HUDEP-2 (cell line): ENCODE measurements around the gene FARP1.

Source experiments
- DNase-seq, 76 experiments: peaks; one replicate each; lab custom pipeline; 2025; ENCODE audit not compliant: unreplicated experiment in 76 of 76; lab: John Stamatoyannopoulos, UW

The FARP1 gene

GRCh38 chr13:98301721-98302120 lies 158.8 kb downstream of the FARP1 start:
- DNase-seq, result no peak

DNA sequence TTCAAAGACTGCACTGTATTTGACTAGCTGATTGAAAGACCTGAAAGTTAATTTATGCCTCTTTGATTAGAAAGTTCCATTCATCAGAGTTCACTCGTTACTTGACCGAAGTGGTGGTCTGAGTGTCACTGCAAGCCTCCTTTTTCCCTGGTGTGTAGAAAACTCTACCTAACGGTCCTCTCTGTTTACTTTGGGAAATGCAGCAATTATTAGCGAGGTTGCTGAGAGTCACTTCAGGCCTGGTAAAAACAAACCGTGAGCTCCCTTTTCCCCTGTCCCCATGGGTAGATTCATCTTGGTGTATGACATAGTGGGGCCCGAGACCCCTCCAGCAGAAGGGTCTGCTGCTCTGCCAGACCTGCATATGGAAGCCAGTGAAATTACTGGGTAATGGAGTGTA lies 161.0 kb downstream of the FARP1 start:
- DNase-seq, result no peak

- no peak for DNase-seq
Observed at GRCh38 chr13:98305670-98306069, 162.8 kb downstream of the FARP1 start.

DNA sequence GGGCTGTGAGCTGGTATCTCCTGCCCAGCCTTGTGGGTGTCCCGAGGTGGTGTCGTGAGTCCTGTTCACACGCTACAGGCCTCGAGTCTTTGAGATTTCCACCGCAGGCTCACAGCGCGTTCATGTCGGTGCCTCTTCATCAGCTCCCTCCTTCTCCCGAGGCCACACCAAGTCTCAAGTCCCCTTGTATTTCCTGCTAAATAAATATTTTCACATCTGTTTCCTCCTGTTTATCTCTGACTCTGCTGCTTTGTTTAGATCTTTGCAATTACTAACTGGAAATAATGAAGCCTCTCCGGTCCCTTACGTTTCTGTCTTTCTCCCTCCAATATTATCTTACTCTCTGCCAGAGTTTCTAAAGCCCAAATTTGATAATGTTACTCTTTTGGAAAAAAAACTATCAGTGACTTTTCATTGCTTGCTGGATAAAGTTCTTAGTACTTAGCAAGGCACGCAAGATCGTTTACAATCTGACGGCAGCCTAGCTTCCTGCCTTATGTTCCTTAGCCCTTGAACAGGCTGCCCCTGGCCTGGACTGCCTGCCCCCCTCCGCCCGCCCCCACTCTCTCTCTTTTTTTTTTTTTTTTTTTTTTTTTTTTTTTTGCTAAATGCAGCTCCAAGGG lies 164.7 kb downstream of the FARP1 start:
- DNase-seq, result no peak

DNA sequence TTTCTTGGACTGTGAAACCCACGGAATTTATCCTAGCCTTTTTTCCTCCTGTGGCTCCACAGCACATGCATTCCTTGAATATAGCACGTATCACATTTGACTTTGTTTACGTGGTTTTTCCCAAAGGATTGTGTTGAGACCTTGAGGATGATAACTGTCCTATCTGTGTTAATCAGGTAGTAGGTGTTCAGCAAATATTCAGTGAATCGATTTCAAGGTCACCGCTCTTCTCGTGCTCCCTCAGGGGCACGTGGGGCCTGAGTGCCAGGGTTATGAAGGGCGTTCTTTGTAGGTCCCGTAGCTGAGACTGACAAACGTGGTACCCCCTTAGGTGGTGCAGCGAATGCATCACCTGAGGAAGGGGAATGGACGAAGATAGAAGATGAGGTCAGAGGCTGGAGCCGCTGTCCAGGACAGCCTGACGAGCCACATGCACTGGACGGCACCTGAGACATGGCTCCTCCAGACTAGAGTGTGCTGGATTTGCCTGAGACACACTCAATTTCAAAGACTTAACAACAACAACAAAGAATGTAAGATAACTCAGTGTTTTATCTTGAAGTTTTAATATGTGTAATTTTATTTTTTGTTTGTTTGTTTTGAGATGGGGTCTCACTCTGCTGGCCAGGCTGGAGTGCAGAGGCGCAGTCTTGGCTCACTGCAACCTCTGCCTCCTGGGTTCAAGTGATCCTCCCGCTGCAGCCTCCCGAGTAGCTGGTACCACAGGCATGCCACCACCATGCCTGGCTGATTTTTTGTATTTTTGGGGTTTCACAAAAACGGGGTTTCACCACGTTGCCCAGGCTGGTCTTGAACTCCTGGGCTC lies 165.4 kb downstream of the FARP1 start:
- DNase-seq, result no peak

- DNase-seq, result no peak
Observed at GRCh38 chr13:98309569-98310335, 166.9 kb downstream of the FARP1 start.

DNA sequence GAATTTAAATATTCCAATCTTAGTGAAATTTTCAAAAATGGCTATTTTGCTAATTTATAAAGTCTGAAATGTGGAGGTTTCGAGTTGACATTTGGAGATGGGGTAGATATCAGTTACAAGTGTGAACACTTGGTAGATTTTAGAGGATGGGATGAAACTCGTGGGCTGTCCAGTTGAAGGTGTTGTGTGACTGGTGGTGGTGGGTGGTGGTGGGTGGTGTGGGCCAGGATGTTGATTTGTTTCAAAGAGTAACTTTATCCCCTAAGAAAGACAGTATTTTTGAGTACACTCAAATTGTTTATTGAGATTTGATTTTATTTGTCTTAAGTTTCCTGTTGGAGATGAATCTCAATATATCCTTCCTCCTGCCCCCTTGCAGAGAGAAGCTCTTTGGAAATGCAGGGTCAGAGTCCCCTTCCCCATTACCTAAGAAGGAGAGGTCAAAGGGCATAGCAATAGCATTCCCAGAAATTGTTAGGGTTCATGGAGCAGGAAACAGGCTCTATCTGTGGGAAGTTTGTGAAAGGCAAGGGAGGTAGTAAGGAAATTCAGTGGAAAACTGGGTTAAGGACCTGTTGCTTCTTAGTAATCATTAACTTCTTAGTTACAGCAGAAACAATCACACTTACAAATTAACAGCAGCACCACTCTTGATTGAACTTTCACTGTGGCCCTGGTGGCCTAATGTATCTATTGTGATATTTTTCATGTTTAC lies 167.7 kb downstream of the FARP1 start:
- DNase-seq, result no peak

GRCh38 chr13:98311200-98311548 lies 168.3 kb downstream of the FARP1 start:
- DNase-seq, result no peak

GRCh38 chr13:98312606-98313005 lies 169.7 kb downstream of the FARP1 start:
- DNase-seq, result no peak

DNA sequence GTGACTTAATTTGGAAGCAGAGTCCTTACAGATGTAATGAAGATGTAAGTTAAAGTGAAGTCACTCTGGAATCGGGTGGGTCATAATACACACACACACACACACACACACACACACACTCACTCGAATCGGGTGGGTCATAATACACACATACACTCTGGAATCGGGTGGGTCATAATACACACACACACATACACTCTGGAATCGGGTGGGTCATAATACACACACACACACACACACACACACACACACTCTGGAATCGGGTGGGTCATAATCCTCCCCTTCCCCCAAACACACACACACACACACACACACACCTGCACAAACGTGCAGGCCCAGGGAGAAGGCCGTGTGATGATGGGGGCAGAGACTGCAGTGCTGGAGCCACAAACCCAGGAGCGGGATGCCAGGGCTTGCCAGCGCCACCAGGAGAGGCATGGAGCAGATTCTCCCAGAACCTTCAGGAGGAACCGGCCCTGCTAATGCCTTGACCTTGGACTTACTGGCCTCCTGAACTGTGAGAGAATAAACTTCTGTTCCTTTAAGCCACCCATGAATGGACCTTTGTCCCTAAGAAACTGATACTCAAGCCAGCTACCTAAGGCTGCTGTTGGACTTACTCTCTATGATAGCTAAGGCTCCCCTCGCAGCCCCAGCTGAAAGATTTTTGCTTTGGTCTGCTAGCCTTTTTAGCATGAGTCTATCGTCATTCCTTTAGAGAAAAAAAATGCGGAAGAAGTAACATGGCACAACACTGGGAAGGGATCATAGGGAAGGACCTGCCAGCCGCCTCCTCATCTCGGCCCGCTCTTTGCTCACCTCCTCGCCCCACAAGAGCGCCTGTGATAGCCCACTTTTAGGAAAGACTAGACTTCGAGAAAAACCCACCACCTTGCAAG lies 170.4 kb downstream of the FARP1 start:
- no peak for DNase-seq

DNA sequence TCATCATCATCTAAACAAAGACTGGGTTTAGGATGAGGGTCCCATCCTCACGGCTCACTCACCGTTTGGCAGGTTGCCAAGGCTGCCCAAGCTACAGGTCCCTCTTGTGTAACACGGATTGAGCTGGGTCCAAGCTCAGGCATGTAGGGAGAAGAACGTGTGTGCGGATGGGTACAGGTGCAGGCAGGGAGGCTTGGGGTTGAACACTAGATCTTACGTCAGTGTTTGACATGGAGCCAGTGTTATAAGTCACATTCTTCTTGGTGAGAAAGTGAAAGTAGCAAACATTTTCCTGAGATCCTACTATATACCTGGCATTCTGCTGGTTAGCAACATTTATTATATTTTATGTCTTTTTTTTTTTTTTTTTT lies 171.0 kb downstream of the FARP1 start:
- no peak for DNase-seq

DNA sequence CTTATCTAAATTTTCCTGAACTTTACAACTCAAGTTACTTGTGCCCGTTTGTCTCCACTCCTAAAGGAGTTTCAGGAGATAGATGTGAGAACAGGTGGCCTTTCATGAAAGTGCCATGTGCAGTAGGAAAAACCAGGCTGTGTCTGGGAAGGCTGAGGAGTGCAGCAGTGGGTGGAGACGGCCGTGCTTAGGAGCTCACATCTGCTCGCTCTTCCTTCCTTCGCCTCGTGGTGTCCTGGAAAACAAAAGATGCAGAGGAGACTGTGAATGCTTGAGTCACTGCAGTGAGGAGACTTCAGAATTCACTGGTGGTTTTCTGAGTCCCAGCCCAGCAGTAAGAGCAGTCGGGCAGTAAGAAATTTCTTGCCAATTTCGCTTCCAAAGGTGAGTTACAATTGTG lies 172.6 kb downstream of the FARP1 start:
- DNase-seq, result no peak

- DNase-seq, result no peak
Observed at GRCh38 chr13:98315902-98316301, 173.0 kb downstream of the FARP1 start.

DNA sequence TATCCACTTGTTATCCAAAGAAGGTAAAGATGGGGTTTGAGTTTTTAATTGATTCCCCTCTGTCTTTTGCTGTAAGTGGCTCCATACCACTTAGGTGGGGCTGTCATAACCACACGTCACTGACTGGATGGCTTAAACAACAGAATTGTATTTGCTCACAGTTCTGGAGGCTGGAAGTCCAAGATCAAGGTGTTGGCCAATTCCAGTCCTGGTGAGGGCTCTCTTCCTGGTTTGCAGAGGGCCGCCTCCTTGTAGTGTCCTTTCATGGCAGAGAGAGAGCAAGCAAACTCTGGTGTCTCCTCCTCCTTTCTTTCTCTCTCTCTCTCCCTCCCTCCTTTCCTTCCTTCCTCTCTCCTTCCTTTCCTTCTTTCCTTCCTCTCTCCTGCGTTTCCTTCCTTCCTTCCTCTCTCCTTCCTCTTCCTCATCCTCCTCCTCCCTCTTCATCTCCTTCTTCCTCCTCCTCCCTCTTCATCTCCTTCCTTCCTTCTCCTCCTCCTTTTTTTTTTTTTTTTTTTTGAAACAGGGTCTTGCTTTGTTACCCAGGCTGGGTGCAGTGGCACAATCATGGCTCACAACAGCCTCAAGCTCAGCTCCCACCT lies 174.8 kb downstream of the FARP1 start:
- no peak for DNase-seq

DNA sequence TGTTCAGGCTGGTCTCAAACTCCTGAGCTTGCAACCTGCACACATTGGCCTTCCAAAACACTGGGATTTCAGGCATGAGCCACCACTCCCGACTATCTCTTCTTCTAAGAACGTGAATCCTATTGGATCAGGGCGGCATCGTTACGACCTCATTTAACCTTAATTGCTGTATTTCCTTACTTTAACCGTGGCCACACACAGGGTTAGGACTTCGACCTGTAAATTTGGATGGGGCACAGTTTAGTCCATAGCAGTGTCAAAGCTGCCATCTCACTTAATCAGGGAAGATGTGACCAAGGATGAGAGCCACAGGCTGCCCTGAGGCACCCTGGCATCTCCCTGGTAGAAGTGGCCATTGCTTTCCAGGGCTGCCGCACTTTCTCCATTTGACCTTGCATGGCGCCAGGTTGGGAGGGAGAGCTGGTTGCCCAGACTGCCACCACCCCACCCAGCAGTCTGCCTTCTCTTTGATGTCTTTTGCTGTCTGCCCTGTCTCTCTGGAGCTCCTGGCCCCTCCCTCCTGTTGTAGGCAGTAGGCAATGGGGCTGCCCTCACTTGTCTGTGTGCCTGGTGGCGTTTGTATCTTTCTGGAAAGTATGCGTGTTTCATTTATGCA lies 175.5 kb downstream of the FARP1 start:
- no peak for DNase-seq

DNA sequence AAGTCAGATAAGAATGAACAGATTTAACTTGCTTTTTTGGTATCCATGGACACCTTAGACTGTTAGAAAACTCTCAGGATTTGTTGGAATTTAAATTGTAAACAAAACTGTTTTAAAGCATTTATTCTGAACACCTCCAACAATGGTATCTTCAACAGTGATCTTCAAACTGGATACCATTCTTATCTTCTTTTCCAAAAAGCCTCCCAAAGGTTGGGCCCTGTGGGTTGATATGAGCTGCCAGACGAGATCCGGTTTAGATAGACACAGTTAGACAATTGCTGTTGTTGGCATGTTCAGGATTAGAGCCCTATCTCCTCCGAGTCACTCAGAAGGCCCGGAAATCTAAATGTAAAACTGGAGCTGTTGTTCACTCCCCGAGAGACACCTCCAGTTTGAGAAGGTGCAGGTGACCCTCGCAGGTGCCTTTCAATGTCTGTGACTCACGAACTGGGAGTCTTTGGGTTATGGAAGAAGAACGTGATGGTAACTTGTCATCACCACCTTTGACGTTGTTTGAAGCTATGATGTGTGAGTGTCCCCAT lies 177.7 kb downstream of the FARP1 start:
- DNase-seq, result no peak

GRCh38 chr13:98321395-98321794 lies 178.5 kb downstream of the FARP1 start:
- DNase-seq, result no peak

DNA sequence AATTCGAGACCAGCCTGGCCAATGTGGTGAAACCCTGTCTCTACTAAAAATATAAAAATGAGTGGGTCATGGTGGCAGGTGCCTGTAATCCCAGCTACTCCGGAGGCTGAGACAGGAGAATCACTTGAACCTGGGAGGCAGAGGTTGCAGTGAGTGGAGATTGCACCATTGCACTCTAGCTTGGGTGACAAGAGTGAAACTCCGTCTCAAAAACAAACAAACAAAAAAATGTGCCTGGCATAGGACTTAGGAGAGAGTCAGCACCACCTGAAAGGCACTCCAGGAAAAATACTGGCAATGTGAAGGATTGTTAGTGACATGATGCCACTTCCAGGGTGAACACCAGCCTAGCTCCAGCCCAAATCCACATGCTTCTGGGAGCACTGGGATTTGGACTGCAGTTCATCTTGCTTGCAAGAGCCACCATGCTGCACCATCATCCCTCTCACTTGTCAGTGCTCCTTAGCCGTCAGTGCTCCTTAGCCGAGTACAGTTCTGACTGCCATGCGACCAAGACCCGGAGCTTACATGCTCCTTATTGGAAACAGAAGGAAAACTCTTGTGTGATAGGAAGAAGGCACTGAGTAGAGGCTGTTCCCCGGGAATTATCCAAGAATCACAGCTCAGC lies 179.3 kb downstream of the FARP1 start:
- no peak for DNase-seq

- no peak for DNase-seq
Observed at GRCh38 chr13:98324105-98324504, 181.2 kb downstream of the FARP1 start.
